Measurements from ENCODE around the gene CASZ1. TPM values are rescaled to one million over a fixed set of nuclear protein-coding genes. Genes with fewer than 3 reads are reported as not detected.

Gene CASZ1
- total and polyA plus RNA-seq, 2 experiments from 2014 or later, result 3.6 to 6.9 TPM

- Histone ChIP-seq H3K9me2 (replicated peaks; ENCODE audit: insufficient read depth) (no peaks in the 10 kb centered on the region), H3K27ac (no peak overlapping the region), H2AFZ (no peak overlapping the region), H3K27me3 (peaks cover 5% of the 10 kb centered on the region), H4K20me1 (ENCODE audit: insufficient read depth, poor library complexity, severe bottlenecking) (no peaks in the 10 kb centered on the region), H3K9me3 (ENCODE audit: low read depth) (no peaks in the 10 kb centered on the region), H3K36me3 (replicated peaks; ENCODE audit: insufficient read depth, low read depth) (no peaks in the 10 kb centered on the region), H3K4me1 (ENCODE audit: insufficient read depth) (peaks cover 6% of the 10 kb centered on the region), H3K4me2 (no peak overlapping the region), H3K79me2 (no peaks in the 10 kb centered on the region), H3K4me3 (no peak overlapping the region)
- TF ChIP-seq EZH2 (IDR thresholded peaks at IDR 0.05; ENCODE audit: borderline replicate concordance) (no peak), EZH2phosphoT487 (IDR thresholded peaks at IDR 0.05; ENCODE audit: low read depth, severe bottlenecking, unreplicated experiment) (no peak), CTCF (IDR thresholded peaks at IDR 0.05; ENCODE audit: poor library complexity) (no peak)
- 85% methylated on average over 25 of the region's 25 CpGs for WGBS (ENCODE audit: low lambda C conversion rate, missing lambda C conversion rate)
- DNase-seq (ENCODE audit: low spot score), result no peak
Measured at GRCh38 chr1:10712568-10713362, 83.7 kb downstream of the CASZ1 start.

- DNase-seq (ENCODE audit: low spot score), result no peak
- no peak overlapping the region for H3K27ac ChIP-seq
- WGBS (ENCODE audit: low lambda C conversion rate, missing lambda C conversion rate), result 96% methylated on average over 7 of the region's 7 CpGs
- H3K4me3 ChIP-seq, result no peak overlapping the region
- no peaks in the 10 kb centered on the region for H3K9me2 ChIP-seq (replicated peaks; ENCODE audit: insufficient read depth)
- no peaks in the 10 kb centered on the region for H3K36me3 ChIP-seq (replicated peaks; ENCODE audit: insufficient read depth, low read depth)
- H3K27me3 ChIP-seq, result peaks cover 5% of the 10 kb centered on the region
- no peaks in the 10 kb centered on the region for H3K79me2 ChIP-seq
- no peaks in the 10 kb centered on the region for H4K20me1 ChIP-seq (ENCODE audit: insufficient read depth, poor library complexity, severe bottlenecking)
- TF ChIP-seq CTCF (IDR thresholded peaks at IDR 0.05; ENCODE audit: poor library complexity) (no peak), EZH2 (IDR thresholded peaks at IDR 0.05; ENCODE audit: borderline replicate concordance) (no peak), EZH2phosphoT487 (IDR thresholded peaks at IDR 0.05; ENCODE audit: low read depth, severe bottlenecking, unreplicated experiment) (no peak)
- H3K4me2 ChIP-seq, result no peak overlapping the region
- H3K4me1 ChIP-seq (ENCODE audit: insufficient read depth), result peaks cover 6% of the 10 kb centered on the region
- no peak overlapping the region for H2AFZ ChIP-seq
- no peaks in the 10 kb centered on the region for H3K9me3 ChIP-seq (ENCODE audit: low read depth)
Measured at GRCh38 chr1:10710489-10710888, 86.0 kb downstream of the CASZ1 start.

- WGBS (ENCODE audit: low lambda C conversion rate, missing lambda C conversion rate), result 83% methylated on average over 17 of the region's 19 CpGs
- Histone ChIP-seq H3K27ac (no peak overlapping the region), H3K4me1 (ENCODE audit: insufficient read depth) (peaks cover 7% of the 10 kb centered on the region), H3K27me3 (peaks cover 9% of the 10 kb centered on the region), H4K20me1 (ENCODE audit: insufficient read depth, poor library complexity, severe bottlenecking) (no peaks in the 10 kb centered on the region), H2AFZ (no peak overlapping the region), H3K79me2 (no peaks in the 10 kb centered on the region), H3K36me3 (replicated peaks; ENCODE audit: insufficient read depth, low read depth) (no peaks in the 10 kb centered on the region), H3K9me3 (ENCODE audit: low read depth) (no peaks in the 10 kb centered on the region), H3K4me3 (no peak overlapping the region), H3K4me2 (no peak overlapping the region), H3K9me2 (replicated peaks; ENCODE audit: insufficient read depth) (no peaks in the 10 kb centered on the region)
- TF ChIP-seq EZH2phosphoT487 (IDR thresholded peaks at IDR 0.05; ENCODE audit: low read depth, severe bottlenecking, unreplicated experiment) (no peak), EZH2 (IDR thresholded peaks at IDR 0.05; ENCODE audit: borderline replicate concordance) (no peak), CTCF (IDR thresholded peaks at IDR 0.05; ENCODE audit: poor library complexity) (no peak)
- DNase-seq (ENCODE audit: low spot score), result no peak
Measured at GRCh38 chr1:10709646-10710045, 86.8 kb downstream of the CASZ1 start.

All from hepatocyte (in vitro differentiated cells).